GM12801 (cell line): ENCODE measurements around the gene LIMS2.

Experiments
- TF ChIP-seq, protein P1 (sequence below): IDR thresholded peaks from one replicate; pipeline ENCODE4 v1.5.1; 2011; ENCODE audit warnings: control low read depth; ENCODE audit not compliant: insufficient read length; ENCODE audit errors: extremely low read depth

The LIMS2 gene

DNA sequence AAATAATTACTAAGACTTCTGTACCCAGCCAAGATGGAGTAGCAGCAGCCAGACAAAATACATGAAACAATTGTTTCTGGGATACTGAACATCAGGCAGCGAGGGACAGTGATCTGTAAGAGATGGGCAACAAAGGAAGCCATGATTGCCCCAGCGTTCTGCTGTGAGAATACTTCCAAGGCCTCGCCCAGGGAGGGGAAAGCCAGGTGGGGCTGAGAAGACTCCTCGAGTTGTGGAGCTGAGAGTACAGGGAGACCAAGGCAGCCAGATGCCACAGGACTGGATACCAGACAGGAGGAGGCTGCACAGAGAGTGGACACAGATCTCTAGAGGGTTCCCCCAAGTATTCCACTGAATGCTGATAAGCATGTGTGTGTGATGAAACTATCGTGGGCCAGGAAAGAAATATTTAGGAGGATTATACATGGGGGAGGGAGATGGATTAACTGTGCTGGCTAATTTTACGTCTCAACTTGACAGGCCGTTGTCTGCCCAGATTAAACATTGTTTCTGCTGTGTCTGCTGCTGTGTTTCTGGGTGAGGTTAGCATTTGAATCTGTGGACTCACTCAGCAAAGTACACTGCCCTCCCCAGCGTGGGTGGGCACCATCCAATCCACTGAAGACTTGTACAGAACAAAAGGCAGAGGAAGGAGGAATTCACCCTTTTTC is 10.2 kb upstream of the LIMS2 start:
- TF ChIP-seq, protein P1, sequence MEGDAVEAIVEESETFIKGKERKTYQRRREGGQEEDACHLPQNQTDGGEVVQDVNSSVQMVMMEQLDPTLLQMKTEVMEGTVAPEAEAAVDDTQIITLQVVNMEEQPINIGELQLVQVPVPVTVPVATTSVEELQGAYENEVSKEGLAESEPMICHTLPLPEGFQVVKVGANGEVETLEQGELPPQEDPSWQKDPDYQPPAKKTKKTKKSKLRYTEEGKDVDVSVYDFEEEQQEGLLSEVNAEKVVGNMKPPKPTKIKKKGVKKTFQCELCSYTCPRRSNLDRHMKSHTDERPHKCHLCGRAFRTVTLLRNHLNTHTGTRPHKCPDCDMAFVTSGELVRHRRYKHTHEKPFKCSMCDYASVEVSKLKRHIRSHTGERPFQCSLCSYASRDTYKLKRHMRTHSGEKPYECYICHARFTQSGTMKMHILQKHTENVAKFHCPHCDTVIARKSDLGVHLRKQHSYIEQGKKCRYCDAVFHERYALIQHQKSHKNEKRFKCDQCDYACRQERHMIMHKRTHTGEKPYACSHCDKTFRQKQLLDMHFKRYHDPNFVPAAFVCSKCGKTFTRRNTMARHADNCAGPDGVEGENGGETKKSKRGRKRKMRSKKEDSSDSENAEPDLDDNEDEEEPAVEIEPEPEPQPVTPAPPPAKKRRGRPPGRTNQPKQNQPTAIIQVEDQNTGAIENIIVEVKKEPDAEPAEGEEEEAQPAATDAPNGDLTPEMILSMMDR: no peak

DNA sequence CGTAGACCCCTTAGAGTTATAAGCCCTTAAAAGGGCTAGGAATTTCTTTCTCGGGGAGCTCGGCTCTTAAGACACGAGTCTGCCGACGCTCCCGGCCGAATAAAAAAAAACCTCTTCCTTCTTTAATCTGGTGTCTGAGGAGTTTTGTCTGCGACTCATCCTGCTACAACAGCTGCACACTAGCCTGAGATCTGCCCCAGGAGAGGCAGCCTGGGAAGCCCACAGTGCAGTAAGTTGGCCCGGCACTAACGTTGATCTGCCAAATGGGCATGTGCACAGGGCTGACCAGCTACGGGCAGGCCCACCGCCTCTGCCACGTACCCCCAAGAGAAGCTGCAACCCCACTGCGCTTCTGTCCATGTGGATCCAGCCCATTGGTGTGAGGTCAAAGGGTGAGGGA is 8.4 kb upstream of the LIMS2 start:
- TF ChIP-seq, protein P1: no peak

- TF ChIP-seq, protein P1: no peak
Measured at GRCh38 chr2:127683056-127683455, 7.7 kb upstream of the LIMS2 start.

GRCh38 chr2:127681976-127682857 is 6.9 kb upstream of the LIMS2 start:
- TF ChIP-seq, protein P1: no peak

DNA sequence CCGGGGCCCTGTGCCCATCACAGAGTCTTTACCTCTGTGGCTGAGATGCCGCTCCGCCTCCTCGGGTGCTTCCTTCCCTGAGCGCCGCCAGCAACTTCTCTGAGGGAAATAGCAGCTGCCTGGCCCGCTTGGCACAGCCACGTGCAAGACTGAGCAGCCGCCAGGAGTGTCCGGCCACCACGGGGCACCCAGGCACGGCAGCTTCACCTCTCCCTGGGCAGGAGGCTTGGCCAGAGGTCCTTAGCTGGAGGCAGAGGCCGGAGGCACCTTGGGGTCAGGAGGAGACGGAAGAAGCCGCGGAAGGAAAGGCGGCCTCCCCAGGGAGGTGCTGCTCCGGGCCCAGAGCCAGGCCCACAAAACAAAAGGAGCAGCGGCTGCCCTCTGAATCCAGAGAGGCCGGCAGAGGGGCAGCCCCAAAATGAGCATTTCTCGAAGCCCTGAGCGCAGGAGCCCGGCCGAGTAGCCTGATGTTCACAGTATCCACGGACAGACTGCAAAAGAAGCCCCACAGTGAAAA is 6.0 kb upstream of the LIMS2 start:
- TF ChIP-seq, protein P1: no peak

GRCh38 chr2:127680706-127681287 is 5.5 kb upstream of the LIMS2 start:
- TF ChIP-seq, protein P1: no peak
